SK-N-SH treated with all-trans-retinoic acid at 6 μM for 48 hours (cell line): ENCODE results near the gene STK4.

ENCODE experiments used
- BACH2 ChIP-seq: fragments of 250-450 bp; sonication (Bioruptor Pico); IDR thresholded peaks from 2 replicates; pipeline ENCODE4 v1.9.0; 2021; ENCODE audit warnings: mild to moderate bottlenecking, borderline replicate concordance
- CSDC2 ChIP-seq: fragments of 250-450 bp; sonication (Bioruptor Pico); IDR thresholded peaks from 2 replicates; pipeline ENCODE4 v1.5.0; 2020; ENCODE audit warnings: mild to moderate bottlenecking, moderate library complexity
- GLIS3 ChIP-seq: fragments of 250-450 bp; sonication (Bioruptor Pico); IDR thresholded peaks from 2 replicates; pipeline ENCODE4 v1.5.0; 2020; ENCODE audit warnings: mild to moderate bottlenecking, moderate library complexity
- OSR1 ChIP-seq: fragments of 250-450 bp; sonication (Bioruptor Pico); IDR thresholded peaks from 2 replicates; pipeline ENCODE4 v1.8.0; 2022; ENCODE audit warnings: moderate library complexity, mild to moderate bottlenecking, inconsistent platforms
- TOX ChIP-seq: fragments of 250-450 bp; sonication (Bioruptor Pico); IDR thresholded peaks from 2 replicates; pipeline ENCODE4 v1.8.0; 2021; ENCODE audit warnings: mild to moderate bottlenecking, moderate library complexity, borderline replicate concordance
- ZC3H10 ChIP-seq: fragments of 250-450 bp; sonication (Bioruptor Pico); IDR thresholded peaks from 2 replicates; pipeline ENCODE4 v1.5.1; 2021; ENCODE audit warnings: mild to moderate bottlenecking, moderate library complexity
- ZFP3 ChIP-seq: fragments of 250-450 bp; sonication (Bioruptor Pico); IDR thresholded peaks from 2 replicates; pipeline ENCODE4 v1.5.0; 2020; ENCODE audit warnings: mild to moderate bottlenecking, moderate library complexity
- ZFP30 ChIP-seq: fragments of 450-650 bp; formaldehyde crosslinking; IDR thresholded peaks from 2 replicates; pipeline ENCODE4 v1.5.0; 2022; ENCODE audit warnings: mild to moderate bottlenecking, moderate library complexity
- TF ChIP-seq, protein P1 (sequence below): fragments of 250-450 bp; sonication (Bioruptor Pico); IDR thresholded peaks from 2 replicates; pipeline ENCODE4 v1.5.0; 2020; ENCODE audit warnings: mild to moderate bottlenecking, moderate library complexity
- TF ChIP-seq, protein P2 (sequence below): fragments of 250-450 bp; sonication (Bioruptor Pico); IDR thresholded peaks from 2 replicates; pipeline ENCODE4 v1.8.0; 2020; ENCODE audit warnings: mild to moderate bottlenecking, moderate library complexity, borderline replicate concordance

DNA sequence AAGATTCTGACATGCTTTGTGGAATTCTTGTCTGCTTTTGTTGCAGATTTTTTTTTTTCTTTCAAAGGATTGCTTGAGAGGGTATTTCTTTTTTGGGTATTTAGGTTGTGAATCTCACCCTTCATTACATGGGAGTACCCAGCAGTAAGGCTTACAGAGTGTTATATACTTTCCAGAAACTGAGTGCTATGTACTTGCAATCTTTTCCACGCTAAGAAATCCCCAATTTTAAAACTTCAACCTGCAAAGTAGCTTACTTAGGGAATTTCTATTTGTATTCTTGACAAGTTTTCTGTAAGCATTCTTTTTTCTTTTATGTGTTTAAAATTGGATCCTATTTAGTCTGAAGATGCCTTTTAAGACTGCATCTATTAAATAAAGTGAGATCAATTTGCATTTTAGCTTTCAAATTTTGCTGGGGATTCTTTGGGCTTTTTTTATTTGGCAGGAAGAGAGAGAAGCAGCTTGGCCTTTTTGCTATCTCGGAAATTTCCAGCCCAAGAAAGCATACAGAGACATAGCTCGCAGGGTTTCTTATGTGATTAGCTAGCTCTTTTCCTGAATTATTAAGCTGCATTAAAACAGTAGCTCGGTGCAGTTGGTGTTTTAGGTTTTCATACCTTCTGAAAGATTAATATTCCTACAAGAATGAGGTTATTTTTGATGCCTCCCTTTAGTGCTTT lies 92.0 kb downstream of the STK4 start:
- TF ChIP-seq, protein P1, sequence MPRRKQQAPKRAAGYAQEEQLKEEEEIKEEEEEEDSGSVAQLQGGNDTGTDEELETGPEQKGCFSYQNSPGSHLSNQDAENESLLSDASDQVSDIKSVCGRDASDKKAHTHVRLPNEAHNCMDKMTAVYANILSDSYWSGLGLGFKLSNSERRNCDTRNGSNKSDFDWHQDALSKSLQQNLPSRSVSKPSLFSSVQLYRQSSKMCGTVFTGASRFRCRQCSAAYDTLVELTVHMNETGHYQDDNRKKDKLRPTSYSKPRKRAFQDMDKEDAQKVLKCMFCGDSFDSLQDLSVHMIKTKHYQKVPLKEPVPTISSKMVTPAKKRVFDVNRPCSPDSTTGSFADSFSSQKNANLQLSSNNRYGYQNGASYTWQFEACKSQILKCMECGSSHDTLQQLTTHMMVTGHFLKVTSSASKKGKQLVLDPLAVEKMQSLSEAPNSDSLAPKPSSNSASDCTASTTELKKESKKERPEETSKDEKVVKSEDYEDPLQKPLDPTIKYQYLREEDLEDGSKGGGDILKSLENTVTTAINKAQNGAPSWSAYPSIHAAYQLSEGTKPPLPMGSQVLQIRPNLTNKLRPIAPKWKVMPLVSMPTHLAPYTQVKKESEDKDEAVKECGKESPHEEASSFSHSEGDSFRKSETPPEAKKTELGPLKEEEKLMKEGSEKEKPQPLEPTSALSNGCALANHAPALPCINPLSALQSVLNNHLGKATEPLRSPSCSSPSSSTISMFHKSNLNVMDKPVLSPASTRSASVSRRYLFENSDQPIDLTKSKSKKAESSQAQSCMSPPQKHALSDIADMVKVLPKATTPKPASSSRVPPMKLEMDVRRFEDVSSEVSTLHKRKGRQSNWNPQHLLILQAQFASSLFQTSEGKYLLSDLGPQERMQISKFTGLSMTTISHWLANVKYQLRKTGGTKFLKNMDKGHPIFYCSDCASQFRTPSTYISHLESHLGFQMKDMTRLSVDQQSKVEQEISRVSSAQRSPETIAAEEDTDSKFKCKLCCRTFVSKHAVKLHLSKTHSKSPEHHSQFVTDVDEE (CRISPR knock-in tag): no peak
- TF ChIP-seq ZFP3: no peak
- no peak for TF ChIP-seq ZFP30 (CRISPR knock-in tag)
- TF ChIP-seq ZC3H10: no peak
- no peak for TF ChIP-seq TOX (CRISPR knock-in tag)
- TF ChIP-seq BACH2 (CRISPR knock-in tag): no peak
- no peak for TF ChIP-seq GLIS3 (CRISPR knock-in tag)
- TF ChIP-seq OSR1 (CRISPR knock-in tag): no peak
- no peak for TF ChIP-seq CSDC2 (CRISPR knock-in tag)
- TF ChIP-seq, protein P2, sequence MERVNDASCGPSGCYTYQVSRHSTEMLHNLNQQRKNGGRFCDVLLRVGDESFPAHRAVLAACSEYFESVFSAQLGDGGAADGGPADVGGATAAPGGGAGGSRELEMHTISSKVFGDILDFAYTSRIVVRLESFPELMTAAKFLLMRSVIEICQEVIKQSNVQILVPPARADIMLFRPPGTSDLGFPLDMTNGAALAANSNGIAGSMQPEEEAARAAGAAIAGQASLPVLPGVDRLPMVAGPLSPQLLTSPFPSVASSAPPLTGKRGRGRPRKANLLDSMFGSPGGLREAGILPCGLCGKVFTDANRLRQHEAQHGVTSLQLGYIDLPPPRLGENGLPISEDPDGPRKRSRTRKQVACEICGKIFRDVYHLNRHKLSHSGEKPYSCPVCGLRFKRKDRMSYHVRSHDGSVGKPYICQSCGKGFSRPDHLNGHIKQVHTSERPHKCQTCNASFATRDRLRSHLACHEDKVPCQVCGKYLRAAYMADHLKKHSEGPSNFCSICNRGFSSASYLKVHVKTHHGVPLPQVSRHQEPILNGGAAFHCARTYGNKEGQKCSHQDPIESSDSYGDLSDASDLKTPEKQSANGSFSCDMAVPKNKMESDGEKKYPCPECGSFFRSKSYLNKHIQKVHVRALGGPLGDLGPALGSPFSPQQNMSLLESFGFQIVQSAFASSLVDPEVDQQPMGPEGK (CRISPR knock-in tag): no peak
